H1 (cell line): ENCODE data around the gene NYAP2. TPM values are rescaled to one million over a fixed set of nuclear protein-coding genes. Genes with fewer than 3 reads are reported as not detected.

Experiments
- SAP30 ChIP-seq: fragments of 300-600 bp; sonication (generic); IDR thresholded peaks from 2 replicates; pipeline ENCODE4 v1.7.1; 2012; ENCODE audit warnings: low read length, moderate library complexity, mild to moderate bottlenecking, inconsistent platforms; ENCODE audit not compliant: insufficient read depth, insufficient replicate concordance
- SUZ12 ChIP-seq: fragments of 200-600 bp; sonication (generic); IDR thresholded peaks from 2 replicates; pipeline ENCODE4 v1.6.1; 2012; ENCODE audit warnings: mild to moderate bottlenecking, inconsistent platforms, low read length, moderate library complexity, mixed read lengths
- polyA plus RNA-seq, 7 experiments: library from polyadenylated mRNA; depleted of rRNA in 3 of 7; stranded (reverse) in 5 of 7; unstranded in 2 of 7; fragments of >200 nt in 5 of 7; fragments of 200-250 nt in 2 of 7; gene quantifications; 1 replicate in 5 of 7; 2 replicates in 1 of 7; 4 replicates in 1 of 7; pipeline versions ENCODE4 v1.2.1 to v1.2.3, GENCODE V29; 2011 to 2013; ENCODE audit warnings: missing spikeins in 2 of 7, mixed read lengths in 2 of 7
- total RNA-seq: library from RNA; stranded (reverse); fragmentation: NEBNext Ultra II Directional; extraction: Animal tissue kit (Norgen Biotek cat#: 25700); gene quantifications from 2 replicates; pipeline ENCODE4 v1.2.1, GENCODE V29; 2021

The NYAP2 gene
- total and polyA plus RNA-seq, 2 of the 8 experiments (the other 6 are each of a cell fraction or from before 2014, with no cell fraction given): not detected

DNA sequence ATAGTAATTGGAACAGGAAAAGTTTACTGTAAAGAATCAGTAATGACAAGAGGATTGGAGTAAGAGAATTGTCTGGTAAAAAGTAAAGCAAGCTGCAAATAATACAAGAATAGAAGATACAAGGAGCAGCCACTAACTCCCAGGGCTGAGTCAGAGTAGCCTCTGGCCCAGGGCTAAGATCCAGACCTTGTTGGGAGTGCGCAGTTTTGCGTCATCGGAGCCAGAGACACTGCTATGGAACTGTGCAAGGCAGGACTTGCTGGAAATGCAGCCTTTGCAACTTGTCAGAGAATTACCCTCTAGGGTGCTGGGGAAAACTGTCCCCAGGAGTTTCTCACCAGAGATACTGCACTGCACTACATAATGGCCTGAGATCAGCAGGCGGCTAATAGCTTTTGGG is 135.2 kb downstream of the NYAP2 start (continued):
- TF ChIP-seq SAP30 (no peak), SUZ12 (no peak)
